Stimulated activated CD8-positive, alpha-beta memory T cell treated with anti-CD3 and anti-CD28 coated beads, Interleukin-7, amount 100 ng/mL, for 1 hour (primary cell): Measurements from ENCODE around the gene AK5.

ENCODE experiments used
- DNase-seq, 2 donors: peaks; one replicate each; pipeline ENCODE4 v3.0.0-alpha.2; 2020; ENCODE audit warnings: low read depth in 2 of 2

AK5 gene

DNA sequence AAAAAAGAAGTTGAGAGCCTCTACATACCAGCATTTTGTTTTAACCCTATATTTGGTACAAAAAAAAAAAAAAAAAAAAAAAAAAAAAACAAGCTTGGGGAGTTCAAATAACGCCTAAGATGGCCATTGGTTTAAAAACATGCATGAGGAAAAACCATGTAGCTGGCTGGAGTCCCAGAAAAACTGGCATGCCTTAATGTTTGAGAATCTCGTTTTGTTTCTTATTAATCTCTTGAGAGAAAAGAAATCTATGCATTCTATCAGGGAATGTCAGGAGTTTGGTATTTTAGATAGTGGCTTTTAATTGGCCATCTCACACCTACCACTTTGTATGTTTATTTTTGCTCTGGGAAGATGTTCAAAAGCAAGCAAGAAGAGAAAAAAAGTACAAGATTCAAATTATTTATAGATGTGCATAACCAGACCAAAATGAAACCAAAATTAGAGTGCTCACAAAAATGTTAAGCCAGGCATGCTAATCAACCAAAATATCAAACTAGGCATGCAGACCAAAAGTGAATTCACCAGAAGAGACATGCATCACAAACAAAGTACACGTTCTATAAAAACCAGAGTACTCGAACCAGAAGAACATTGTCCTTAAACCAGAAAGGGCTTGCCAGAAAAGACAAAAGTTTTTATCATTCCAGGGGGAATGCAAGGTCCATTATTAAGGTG, 156.6 kb downstream of the AK5 start:
- DNase-seq: no peak

DNA sequence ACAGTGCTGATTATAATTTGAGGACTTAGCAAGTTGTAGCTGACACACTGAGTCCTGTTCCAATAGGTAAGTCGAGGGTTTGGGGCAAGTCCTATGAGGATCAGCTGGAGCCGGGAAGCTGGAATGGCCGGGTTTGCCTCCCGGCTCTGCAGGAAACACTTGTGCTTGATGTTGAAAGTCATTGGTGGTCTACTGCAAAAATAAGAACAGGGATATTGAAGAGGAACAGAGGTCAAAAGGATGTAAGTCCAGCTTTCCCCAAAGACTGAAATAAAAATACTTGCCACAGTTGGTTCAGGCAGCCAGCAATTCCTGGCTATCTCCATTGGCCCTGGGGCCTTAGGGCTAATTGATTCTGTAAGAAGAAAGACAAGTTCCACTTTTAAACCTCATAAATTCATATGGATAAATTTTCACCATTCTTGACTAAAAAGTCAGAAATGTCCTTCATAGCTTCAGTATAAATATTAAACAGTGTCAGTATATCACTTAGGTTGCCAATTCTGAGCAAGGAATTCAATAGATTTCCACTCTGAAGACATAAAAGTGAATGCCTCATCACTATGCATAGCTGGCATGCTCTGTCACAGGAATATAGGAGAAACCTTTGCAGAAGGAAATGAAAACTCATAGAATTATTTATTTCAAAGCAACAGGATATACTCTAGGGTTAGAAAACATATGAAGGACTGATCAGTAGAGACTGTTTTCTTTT, 165.2 kb downstream of the AK5 start:
- DNase-seq: no peak

DNA sequence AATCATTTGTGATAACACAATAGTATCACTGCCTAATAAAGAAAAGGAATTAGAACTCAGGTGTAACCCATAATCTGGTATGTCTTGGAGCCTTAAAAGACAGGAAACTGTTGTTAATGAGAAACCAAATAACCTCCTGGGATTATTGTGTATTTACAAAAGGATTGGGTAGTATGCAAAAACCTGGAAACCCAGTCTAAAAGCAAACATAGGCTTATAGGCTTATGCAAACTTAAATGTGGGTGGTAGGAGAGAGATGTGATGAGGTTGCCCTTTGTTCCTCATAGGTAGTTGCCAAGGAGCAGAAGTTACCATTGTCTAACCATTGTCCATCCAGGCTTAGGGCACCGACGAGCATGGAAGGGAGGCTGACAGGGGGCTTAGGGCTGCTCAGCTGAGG, 165.8 kb downstream of the AK5 start:
- no peak for DNase-seq

DNA sequence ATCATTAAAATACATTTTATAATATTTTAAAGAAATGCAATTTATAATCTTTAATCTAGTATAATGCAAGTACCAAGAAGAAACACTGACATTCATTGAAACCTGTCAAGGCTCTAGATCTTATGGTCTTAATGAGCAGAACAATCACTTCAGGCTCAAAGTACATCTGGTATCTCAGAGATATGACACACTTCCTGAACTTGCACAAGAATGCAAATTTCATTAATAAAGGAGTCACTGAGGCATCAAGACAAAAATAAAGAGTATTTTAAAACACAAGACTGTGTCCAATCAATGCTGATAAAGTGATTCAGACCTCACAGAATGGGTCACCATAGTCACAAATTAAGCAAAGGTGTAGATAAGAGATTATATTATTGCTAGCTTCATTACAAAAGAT, 178.1 kb downstream of the AK5 start:
- DNase-seq: no peak

DNA sequence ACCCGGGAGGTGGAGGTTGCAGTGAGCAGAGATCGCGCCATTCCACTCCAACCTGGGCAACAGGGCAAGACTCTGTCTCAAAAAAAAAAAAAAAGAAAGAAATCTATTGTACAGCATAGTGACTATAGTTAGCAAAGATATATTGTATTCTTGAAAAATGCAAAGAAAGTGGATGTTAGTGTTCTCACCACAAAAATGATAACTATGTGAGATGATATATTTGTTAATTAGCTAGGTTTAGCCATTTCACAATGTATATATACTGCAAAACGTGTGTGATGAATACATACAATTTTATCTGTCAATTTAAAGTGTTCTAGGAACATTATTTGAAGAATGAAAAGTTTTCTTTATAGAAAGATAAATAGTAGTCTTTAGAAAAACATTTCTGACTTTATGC, 179.9 kb downstream of the AK5 start:
- DNase-seq: no peak

DNA sequence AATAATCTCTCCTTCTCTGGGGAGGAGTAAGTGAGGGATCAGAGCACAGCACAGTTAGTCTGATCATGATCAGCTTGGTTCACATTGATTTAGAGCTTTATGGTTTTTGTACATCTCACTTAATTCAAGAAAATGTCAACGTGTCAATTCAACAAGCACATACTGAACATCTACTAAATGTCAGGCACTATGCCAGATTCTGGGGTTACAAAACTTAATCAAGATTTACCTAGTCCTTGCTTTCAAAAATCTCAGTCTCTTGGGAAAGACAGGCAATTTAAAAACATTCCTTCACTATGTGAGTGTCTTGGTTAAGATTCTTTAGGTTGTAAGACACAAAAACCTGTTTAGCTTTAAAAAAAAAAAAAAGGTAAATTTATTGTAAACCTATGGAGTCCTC, 181.4 kb downstream of the AK5 start:
- DNase-seq: no peak

DNA sequence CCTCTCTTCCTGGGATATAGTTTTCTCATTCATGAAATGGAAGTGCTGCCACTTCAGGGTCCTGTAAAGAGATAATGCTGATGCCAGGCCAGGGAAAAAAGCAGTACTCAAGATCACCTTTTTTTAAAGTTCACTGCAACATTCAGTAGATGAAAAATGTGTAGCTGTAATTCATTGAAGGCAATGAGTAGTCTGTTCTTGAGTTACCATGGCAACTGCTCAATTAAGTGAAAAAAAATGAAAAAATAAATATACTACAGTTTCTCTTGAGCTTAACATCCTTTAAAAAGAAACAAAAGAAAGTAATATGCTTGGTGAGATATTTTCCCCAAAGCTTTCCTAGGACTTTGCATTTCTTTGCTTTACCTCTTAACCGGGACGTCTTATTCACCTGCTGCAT, 183.3 kb downstream of the AK5 start:
- DNase-seq: no peak

DNA sequence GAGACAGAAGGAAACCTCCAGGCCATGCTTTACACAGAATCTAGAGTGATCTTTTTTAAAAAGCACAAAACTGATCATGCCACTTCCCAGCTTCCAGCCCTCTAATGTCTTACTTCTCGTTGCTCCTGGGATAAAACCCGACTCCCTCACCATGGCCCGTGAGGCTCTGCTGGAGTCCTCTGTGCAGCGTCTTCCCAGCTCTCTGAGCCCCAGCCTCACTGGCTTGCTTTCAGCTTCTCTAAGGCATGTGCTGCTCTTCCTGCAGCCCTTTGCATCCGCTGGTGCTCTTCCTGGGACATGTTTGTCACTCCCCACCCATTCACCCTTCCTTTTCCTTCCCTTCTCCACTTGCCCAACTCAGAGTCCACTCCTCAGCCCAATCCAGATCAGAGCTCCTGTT, 184.1 kb downstream of the AK5 start:
- no peak for DNase-seq

DNA sequence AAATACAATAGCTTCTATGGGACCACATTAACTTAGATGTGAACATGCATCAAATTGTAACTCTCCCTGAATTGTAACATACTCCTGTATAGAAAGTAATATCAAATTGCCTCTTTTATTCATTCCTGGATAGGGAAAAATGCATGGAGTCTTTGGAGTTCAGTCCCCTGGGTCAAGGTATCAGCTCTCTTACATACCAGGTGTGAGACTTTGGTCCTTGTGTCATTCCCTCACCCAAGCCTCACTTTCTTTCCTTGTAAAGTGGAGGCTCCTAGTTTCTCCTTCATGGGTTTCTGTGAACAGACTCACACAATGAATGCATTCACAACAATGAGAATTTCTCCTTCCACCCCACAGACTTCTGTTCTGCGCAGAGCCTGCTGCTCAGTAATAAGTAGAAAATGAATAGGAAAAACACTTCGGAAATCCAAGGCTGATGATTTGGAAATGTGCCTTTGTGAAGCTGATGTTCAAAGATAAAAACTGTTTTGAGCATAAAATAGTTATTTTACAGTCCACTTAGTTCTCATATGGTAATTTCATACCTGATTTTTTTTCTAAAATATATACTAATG, 185.3 kb downstream of the AK5 start:
- no peak for DNase-seq

DNA sequence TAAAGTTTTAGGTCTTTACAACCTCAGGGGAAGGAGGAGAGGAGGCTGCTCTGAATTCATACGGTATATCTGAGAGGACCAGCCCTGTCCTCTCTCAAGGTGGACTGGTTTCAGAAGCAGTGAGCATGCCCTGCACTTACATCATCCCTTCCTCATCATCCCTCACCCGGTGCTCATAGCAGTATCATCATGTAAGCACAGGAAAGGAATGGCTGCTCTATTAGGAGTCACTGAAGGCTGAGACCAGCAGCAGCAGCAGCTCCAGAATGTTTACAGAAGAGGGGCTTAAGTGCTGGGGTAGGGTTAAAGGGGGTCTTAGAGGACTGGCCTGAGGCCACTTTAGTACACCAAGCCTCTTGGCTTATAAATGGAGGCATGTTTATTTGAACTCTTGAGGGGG, 185.9 kb downstream of the AK5 start:
- DNase-seq: no peak

DNA sequence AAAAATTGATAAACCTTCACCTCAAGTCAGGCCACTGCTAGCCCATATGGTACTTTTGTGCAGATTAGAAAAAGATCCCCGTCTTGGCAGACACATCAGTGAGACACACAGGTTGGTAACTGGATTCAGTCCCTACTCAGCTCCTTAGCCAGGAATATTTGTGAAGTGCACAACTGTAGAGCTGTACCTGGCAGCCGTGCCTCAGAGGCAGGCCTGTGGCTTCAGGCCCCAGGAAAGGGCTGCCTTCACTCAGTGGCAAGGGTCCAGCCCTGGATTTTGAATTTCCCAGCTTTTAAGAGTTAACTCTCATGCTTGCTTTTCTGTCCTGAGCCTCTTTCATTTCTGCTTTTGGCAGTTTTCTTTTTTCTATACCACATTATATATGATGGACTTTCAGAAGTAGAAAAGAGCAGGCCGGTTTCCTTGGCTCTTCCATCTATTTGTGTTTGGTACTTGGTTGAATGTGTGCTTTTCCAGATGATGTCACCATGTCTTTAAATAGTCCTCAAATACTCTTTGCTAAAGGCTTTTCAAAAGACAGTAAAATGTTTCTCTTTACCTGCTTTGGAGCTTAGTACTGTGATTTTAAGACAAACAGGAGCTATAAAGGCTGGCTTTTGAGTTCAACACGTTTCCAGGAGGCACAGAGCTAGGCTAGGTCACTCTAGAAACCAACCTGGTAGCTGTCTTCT, 186.6 kb downstream of the AK5 start:
- no peak for DNase-seq

DNA sequence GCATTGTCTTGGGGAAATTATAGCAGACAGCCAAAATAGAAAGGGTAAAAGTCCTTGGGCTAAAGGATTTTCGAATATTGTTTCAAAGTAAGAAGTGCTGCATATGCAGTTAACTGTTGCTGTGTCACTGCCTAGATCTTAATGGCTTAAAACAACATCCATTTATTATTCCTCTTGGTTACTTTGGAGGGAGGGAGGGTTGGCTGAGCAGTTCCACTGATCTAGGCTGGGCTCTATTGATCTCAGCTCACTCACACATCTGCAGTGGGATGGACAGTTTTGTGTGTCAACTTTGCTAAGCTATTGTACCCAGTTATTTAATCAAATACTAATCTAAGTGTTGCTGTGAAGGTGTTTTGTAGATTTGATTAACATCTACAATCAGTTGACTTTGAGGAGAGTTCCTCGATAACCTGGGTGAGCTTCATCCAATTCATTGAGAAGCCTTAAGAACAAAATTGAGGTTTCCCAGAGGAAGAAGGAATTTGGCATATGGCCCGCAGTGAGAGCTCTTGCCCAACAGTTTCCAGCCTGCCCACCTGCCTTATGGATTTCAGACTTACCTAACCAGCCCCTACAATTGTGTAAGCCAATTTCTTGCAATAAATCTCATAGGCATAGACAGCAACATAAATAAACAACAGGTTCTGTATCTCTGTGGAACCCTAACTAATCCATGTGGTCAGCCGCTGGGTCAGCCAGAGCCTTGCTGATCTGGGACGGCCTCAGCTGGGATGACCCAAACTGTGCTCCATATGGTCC, 187.3 kb downstream of the AK5 start:
- no peak for DNase-seq

DNA sequence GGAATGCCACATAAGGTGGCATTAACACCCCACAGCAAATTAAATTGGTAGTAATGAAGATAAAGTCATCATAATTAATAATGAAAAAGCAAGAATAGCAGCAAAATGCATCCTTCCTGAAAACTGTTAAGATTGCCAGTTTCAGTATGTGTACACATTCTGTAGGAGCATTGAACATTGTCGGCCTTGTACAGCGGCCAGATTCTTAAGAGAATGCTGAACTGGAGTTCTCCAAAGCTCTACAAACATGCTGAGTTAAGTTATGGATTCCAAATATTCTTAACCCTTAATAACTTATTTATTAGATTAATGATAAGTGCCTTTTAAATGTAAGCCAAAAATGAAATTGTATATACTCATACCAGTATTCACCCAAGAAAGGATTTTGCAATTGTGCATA, 189.9 kb downstream of the AK5 start:
- DNase-seq: no peak

DNA sequence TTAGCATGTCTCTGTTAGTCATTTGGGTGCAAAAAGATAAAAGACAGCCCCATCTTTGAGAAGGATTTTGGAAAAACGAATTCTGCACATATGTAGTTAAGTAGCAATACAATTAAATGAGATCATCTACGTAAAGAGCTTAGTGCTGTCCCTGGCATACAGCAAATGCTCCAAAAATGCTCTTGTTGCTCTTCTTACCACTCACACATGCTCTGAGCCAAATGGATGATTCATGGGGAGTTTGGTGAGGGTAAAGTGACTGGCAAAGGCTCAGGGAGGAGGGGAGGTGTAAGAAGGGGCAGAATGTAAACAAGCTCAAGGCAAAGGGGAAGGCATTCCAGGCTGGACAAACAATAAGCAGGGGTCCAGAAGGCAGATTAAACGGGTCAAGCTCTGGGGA, 191.9 kb downstream of the AK5 start:
- no peak for DNase-seq

DNA sequence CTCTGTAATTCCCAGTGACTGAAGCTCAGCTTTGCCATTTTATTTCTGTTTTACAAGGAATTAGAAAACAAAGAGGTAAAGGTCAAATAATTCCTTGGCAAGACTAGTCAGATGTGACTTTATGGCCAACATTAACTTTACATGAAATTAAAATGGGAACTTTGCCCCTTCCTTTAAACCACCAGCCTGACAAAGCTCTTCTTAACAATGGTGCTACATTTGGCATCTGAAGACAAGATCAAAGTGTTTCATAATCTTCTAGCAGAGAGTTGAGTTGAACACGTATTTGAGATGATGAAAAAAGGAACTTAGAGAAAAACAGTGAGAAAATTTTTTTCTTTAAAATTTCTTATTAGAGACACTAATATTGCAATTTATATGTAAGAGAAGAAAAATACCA, 193.8 kb downstream of the AK5 start:
- no peak for DNase-seq

DNA sequence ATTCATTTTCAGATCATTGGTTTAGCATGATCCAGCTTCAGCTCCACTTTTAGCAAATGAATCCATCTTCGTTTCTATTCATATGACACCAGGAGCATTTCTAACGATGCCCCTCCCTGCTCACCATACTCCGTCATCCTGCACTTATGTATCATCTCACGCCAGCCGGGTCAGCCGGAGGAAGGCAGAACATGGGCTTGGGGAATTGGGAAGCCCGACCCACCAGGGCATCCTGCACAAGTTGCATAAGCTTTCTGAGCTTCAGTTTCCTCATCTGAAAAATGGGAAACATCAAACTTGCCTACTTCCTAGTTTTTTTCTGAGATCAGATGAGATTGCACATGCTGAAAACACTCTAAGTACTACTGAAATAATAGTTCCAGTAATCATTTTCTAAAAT, 194.7 kb downstream of the AK5 start:
- no peak for DNase-seq

DNA sequence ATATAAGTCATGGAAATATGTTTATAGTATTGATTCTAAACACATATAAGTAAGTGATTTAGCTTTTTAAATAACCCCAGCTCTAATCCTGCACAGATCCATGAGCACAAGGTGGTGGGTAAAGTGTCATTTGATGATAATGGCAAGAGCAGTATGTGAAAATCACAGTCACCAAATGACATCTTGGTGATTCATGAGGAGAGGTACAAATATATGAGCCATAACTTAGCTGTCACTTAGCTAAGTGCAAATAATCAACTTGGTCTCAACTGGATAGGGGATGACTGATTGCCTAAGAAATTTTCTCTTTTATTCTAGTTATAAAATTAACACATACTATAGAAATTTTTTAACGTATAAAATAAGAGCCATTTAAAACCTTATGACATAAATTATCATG, 202.5 kb downstream of the AK5 start:
- no peak for DNase-seq

DNA sequence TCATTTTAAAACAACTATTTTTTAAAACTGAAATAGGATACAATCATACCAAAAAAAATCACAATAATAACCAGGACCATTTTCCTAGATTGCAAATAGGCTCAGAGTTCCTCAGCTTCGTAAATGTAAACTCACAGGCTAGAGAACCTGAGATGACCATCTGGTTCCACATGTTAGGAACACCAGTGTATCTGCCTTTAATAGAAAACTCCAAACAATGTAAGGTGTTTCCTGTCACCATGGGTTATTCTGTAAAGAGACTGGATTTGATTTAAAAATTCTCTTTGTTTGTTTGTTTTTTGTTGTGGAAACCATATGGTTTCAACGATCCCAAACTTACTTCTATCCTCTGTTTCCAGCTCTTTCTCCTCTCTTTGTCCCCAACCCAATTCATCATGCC, 203.1 kb downstream of the AK5 start:
- DNase-seq: no peak

DNA sequence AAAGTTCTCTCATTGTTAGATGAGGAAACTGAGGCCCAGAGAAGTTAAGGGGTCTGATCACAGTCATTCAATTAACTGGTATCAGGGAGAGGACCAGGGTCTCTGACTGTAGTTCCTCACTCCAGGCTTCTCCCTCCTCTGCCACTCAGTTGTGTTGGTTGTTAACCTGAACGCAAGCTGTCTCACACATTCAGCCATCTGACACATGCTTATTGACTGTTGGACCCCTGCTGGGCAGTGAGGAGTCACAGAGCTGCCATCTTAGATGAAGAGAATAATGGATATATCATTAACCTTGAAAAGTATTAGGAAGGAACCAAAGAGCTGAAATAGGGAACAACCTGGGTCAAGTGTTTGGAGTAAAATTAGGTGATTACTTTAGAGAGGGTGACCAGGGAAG, 205.8 kb downstream of the AK5 start:
- no peak for DNase-seq

DNA sequence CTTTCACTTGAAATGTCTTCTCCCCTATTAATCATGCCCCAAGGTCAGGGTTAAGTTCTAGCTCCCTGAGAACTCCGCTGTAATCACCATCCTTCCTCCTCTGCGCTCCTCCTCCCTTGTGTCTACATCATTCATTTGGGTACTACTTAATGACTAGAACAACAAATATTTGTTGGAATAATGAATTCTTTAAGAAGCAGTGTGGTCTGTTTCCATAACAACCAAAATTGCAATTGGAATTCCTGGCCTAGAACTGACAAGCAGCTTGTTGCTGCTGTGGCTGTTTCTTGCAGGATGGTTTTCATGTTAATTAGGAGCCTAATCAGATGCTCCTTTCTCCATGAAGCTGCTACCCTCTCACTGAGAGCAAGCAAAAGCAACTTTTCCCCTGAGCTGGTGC, 208.1 kb downstream of the AK5 start:
- no peak for DNase-seq

DNA sequence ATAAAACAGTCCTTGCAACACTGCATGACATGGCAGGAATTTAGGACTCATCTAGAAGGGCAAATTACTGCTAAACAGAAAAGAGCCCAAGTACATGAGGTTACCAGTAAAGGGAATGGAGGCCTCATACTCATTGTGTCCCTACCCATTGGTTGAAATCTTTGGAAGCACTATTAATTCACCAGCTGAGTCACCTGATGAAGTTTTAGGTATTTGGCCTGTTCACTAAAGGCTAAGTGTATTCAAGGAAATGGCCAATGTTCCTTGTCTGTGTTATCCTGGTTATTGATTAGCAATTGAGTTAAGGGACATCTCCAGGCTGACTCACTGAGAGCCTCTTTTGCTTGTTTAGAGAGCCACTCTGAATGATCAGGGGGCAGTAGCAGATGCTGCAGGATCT, 212.2 kb downstream of the AK5 start:
- DNase-seq: no peak

DNA sequence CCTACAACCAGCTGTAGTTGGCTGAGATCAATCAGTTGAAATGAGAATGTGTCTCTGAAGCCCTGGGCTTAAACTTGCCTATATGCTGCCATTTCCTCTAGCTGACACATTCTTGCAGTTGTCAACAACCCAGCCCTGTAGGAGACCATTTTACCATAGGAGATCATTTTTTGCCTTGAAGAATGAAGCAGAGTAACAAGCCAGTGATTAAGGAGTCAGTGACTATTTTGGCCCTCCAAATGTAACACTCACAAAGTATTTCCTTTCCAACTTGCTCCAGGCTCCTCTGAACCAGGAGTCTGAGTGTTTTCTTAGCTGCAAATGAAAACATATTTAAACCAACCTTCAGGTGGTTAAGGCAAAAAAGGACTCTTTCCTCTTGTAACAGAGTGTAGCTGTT, 217.1 kb downstream of the AK5 start:
- DNase-seq: no peak
